Skin of body (tissue), 2 donors: ENCODE results near the gene HOXD3. TPM values are rescaled to one million over a fixed set of nuclear protein-coding genes. Genes with fewer than 3 reads are reported as not detected.

Experiments
- DNase-seq: peaks from one replicate; lab custom pipeline; 2025; lab: John Stamatoyannopoulos, UW
- total RNA-seq: library from RNA; depleted of rRNA; stranded (reverse); fragments of >200 nt; gene quantifications from one replicate; pipeline ENCODE4 v1.2.3, GENCODE V29; 2014

Gene HOXD3
- 9.7 TPM for total RNA-seq

DNA sequence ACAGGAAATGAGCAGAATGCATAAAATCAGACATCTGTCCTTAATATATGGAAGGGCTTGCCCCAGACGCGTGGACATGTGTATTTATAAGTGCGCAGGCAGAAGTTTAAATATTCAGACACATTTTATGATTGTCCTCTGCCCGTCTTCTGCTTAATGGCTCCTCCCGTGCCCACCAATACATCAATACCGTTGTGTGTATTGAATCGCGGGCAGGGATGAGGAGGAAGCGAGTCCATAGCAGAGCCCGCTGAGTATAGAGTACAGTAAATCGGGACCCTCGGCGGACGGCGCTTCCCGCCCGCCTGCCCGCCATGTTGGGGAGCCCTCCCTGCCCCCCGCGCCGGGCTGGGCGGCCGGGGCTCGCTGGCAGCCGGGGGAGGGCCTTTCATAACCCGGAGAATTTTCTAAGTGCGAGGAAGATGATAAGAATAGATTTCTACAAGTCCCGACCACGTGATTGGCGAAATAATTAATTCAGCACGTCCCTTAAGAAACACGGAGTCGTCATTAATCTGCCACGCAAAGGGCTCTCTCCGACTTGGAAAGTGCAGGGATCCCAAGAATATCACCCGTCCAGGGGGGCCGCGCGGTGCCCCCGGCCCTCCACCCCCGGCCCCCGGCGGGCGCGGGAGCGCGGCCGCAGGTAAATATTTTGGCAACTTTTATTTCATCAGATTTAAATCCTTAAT lies at the start of gene HOXD3:
Gene HOXD3 (plus strand): TSS at position 501 of the 692 bp plus-strand sequence. CDS start 11,808 bp downstream, outside the sequence.
- peak; percentile 68 for DNase-seq

DNA sequence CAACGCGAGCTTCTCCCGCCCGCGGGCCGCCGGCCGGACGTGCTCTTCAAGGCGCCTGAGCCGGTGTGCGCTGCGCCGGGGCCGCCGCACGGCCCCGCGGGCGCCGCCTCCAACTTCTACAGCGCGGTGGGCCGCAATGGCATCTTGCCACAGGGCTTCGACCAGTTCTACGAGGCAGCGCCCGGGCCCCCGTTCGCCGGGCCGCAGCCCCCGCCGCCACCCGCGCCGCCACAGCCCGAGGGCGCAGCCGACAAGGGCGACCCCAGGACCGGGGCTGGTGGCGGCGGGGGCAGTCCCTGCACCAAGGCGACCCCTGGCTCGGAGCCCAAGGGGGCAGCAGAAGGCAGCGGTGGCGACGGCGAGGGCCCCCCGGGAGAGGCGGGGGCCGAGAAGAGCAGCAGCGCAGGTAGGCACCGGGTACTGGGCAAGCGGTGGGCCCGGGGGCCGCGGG lies 49.4 kb upstream of the HOXD3 start:
- no peak for DNase-seq

DNA sequence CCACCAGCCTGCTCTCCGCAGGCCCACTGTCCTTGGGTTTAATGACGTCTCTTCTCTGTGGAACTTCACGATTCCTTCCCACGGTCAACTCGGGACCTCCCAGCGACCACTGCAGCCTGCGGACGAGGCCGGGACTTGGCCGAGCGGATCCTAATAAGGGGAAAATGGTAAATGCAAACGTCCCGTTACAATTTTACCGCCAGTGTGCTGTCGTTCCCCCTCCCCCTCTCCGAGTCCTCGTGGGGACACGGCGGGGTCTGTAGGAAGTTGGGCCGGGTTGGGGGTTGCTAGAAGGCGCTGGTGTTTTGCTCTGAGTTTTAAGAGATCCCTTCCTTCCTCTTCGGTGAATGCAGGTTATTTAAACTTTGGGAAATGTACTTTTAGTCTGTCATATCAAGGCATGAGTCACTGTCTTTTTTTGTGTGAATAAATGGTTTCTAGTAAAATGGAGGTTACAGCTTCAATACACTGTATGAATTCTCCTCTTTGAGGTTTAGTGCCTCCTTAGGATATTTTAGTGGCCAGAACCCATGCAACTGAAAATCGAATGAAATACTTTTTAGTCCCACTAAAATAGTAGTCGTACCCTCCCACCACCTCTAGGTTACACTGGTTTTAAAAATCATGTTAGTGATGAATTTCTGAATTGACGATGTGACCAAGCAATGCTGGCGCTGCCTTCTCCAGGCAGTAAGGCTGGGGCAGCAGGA lies 47.8 kb upstream of the HOXD3 start:
- no peak for DNase-seq

DNA sequence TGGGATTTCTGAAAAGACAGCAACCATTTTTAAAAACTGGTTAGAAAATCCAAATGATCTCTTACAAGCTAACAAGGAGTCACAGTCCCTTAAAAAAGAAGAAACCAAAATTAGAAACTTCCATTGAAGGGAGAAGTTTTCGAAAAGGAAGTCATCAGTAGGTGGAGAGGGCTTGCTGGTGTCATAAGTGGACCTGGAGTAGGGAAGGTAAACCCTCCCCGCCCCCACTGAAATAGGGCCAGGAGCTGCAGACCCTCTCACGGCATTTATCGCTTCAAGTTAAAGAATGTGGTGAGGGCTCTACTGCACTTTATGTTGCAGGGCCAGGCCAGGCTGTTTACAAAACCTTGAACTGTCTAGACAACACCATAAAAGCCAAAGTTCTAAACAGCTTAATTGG lies 47.2 kb upstream of the HOXD3 start:
- no peak for DNase-seq

DNA sequence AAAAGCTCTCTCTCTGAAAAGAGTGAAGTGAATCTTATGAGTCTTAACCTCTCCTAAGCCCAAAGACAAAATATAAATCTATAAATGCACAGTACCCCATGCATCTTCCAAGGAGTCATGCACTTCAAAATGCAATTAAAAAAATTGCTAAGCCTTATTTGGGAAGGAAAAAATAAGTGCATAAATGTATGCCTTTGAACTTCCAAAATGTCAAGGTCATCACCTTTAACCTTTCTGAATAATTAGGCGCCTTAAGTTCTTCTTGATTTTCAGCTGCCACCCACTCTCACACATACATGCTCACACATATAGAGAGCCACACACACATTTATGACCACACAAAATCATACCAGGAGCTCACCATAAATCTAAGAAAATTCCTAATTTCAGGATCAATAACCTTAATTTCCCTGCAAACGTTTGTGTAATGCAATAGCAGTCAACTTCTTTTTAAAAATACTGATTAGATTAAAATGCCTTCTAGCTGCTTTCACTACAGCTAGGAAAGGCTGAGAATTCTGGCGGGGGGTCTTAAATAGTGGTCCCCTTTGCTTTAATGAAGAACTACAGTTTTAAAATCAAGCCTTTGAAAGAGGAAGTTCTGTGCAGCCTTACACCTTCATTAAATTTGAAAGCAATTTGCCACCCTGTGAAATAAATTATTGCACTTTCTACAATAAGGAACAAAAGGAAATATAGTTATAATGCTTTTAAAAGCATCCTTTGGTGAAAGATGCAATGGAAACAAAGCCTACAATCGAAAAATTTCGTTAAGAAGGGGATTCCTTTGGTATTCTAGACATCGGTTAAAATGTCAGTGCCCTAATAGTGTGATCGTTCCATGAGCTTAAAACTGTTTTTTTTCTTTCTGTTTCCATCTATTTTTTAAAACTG lies 46.4 kb upstream of the HOXD3 start:
- DNase-seq: no peak

GRCh38 chr2:176111309-176111663 lies 45.8 kb upstream of the HOXD3 start:
- DNase-seq: no peak

GRCh38 chr2:176111846-176112374 lies 45.2 kb upstream of the HOXD3 start:
- DNase-seq: no peak

GRCh38 chr2:176112375-176113302 lies 44.5 kb upstream of the HOXD3 start:
- DNase-seq: no peak

- DNase-seq: no peak
These were observed 42.8 kb upstream of the HOXD3 start for GRCh38 chr2:176114120-176114929.

- no peak for DNase-seq
These were observed 42.0 kb upstream of the HOXD3 start for GRCh38 chr2:176114930-176115625.

DNA sequence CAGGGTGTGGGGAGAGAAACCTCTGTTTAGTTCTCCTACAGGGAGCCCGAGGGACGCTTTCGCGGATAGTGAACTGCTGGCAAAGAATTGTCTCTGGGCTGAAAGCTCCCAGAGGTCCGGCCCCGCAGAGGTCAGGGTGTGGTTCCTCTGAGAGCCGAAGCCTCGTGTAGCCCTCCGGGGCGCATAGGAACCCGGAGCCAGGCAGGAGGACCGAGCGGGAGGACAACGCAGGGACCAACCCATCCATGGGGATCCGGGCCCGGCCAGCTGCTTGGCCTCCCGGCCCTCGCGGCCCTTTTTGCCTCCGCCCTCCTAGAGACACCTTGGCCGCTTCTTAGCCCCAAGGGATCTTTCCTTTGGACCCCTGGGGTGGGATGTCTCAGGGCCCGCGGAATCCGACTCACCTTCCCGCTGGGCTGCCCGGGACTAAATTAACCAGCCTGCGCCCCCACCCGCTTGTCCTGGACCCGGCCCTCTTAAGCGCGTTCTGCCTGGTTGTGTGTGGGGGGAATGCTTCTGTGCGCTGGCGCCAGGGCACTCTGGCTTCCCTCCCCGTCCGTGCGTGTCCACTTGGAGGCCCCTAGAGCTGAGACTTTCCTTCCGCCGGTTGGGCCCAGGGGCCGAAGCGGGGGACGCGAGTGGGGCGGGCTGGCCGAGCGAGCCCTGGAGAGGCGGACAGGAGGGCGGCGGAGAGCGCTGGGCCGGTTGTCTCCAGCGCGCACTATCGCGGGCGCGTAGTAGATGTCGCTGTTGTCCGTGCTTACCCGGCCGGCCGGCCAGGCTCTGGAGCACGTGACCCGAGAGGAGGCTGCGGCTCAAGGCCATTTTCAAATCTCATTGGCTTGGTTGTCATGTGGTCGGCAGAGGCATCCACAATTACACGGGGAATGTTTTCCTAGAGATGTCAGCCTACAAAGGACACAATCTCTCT lies 41.0 kb upstream of the HOXD3 start, which contains the start of gene HOXD10:
Gene HOXD10 (plus strand): TSS at position 896 of the 931 bp plus-strand sequence. CDS start 56 bp downstream, outside the sequence.
- no peak for DNase-seq

- DNase-seq: no peak
These were observed 39.8 kb upstream of the HOXD3 start for GRCh38 chr2:176117162-176117822.

DNA sequence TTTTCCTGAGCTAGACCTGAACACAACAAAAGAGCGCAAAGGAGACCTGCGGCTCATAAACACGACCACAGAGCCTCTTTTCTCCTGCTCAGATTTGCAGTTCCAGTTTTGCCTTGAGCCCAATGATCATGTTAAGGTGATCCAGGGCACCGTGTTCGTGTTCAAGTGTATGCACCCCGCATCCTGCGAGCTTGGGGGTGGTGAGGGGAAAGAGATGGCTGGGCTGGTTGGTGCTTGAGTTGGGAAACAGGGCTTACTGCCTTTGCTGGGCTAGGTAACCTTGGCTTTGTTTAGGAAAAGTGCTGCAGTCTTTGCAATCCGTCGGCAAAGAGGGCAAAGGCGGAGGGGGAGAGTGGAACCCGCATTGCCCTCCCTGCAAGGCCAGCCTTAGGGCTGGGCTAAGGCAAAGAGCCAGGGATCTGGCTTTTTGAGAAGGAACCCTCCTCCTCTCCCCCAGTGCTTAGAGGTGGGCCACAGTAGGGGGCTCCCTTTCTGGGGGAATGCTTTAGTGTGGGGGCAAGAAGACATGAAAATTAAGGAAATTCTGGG lies 39.2 kb upstream of the HOXD3 start:
- no peak for DNase-seq

DNA sequence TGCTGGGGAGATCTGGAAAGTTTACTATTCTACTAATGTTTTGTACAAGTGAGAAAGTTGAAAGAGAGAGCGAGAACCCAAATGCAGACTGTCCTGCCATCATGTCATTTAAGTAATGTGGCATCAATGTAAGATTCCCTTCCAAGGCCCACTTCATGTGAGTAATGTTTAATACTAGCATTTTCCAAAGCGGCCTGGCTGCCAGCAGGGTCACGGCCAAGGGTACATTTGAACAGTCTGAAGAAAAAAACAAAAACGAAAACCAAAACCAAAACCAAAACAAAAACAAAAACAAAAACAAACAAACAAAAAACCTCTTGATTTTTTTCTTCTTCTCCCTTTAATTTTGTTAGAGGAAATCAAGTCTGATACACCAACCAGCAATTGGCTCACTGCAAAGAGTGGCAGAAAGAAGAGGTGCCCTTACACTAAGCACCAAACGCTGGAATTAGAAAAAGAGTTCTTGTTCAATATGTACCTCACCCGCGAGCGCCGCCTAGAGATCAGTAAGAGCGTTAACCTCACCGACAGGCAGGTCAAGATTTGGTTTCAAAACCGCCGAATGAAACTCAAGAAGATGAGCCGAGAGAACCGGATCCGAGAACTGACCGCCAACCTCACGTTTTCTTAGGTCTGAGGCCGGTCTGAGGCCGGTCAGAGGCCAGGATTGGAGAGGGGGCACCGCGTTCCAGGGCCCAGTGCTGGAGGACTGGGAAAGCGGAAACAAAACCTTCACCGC lies 38.3 kb upstream of the HOXD3 start:
- DNase-seq: no peak

DNA sequence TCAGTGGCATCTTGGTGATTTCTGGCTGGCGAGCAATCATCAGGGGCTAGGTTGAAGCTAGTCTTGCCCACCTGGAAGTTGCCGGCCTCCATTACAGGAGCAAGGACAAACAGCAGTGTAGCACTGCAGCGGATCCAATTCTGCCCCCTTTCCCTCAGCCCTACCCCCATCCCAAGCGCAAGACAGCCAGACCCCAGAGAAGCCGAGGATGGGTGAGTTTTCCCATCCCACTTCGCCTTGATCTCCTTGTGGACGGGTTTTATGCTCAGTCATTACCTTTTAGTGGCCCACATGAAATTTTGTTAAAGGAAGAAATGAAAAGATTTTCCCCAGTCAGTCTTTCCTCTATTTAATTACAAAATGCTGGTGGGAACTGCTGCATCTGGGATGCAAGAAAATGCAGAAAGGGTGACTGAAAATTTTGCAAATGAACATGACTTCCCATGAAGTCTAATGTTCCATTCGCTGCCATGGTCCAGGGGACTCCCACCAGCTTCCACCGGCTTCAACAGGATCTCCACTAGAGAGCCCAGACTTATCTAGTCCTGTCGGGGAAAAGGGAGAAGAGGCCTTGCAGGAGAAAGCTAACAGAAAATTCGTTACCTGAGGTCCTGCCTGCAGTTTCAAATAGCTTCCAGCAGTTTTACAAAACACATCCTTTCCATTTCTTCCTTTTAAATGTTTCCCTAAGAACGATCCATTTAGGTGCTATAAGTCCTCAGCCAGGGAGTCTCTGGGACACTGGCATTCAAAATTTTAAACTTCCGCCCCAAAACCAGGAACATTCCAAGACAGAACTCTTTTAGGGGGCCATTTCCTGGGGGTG lies 36.5 kb upstream of the HOXD3 start:
- DNase-seq: no peak
